ENCODE data around the gene JARID2. TPM values are rescaled to one million over a fixed set of nuclear protein-coding genes. Genes with fewer than 3 reads are reported as not detected.

The JARID2 gene
- total and polyA plus RNA-seq, 7 donors: 1.8 to 7.8 (median 6.1) TPM

GRCh38 chr6:15313367-15313766 lies 67.5 kb downstream of the JARID2 start:
- H3K9me3 ChIP-seq: no peaks in the 10 kb centered on the region
- 49 to 65% methylated on average over 5 of the region's 5 CpGs for WGBS, 2 donors
- peaks cover 0 to 44% (median 42%) of the 10 kb centered on the region in 4 donors for H3K4me1 ChIP-seq
- intact Hi-C loops (cut with DNase I): no loop called here
- no peak overlapping the region for H3K27ac ChIP-seq
- TF ChIP-seq CTCF (IDR thresholded peaks at IDR 0.05) (no peak), POLR2A (IDR thresholded peaks at IDR 0.05) (no peak)
- no peak for DNase-seq
- H3K4me3 ChIP-seq: no peak overlapping the region
- H3K27me3 ChIP-seq: no peaks in the 10 kb centered on the region
- H3K36me3 ChIP-seq: no peaks in the 10 kb centered on the region

- H3K9me3 ChIP-seq: no peaks in the 10 kb centered on the region
- intact Hi-C loops (cut with DNase I): no loop called here
- no peaks in the 10 kb centered on the region for H3K27me3 ChIP-seq
- H3K36me3 ChIP-seq: no peaks in the 10 kb centered on the region
- H3K27ac ChIP-seq: no peak overlapping the region
- no peak overlapping the region for H3K4me3 ChIP-seq
- no peak for DNase-seq
- peaks cover 0 to 42% (median 36%) of the 10 kb centered on the region in 4 donors for H3K4me1 ChIP-seq
- TF ChIP-seq POLR2A (IDR thresholded peaks at IDR 0.05): no peak
- no peak for TF ChIP-seq POLR2AphosphoS5 (IDR thresholded peaks at IDR 0.05)
- no peak for TF ChIP-seq EP300 (IDR thresholded peaks at IDR 0.05)
- TF ChIP-seq CTCF (IDR thresholded peaks at IDR 0.05): no peak
These were observed 70.9 kb downstream of the JARID2 start for GRCh38 chr6:15316754-15317153.

GRCh38 chr6:15317251-15317650 lies 71.4 kb downstream of the JARID2 start:
- Histone ChIP-seq H3K27ac (no peak overlapping the region), H3K9me3 (no peaks in the 10 kb centered on the region), H3K4me3 (no peak overlapping the region), H3K4me1 (peaks cover 0 to 43% (median 33%) of the 10 kb centered on the region in 4 donors), H3K27me3 (no peaks in the 10 kb centered on the region), H3K36me3 (no peaks in the 10 kb centered on the region)
- TF ChIP-seq POLR2AphosphoS5 (IDR thresholded peaks at IDR 0.05) (no peak), POLR2A (IDR thresholded peaks at IDR 0.05) (no peak), CTCF (IDR thresholded peaks at IDR 0.05) (no peak), EP300 (IDR thresholded peaks at IDR 0.05) (no peak)
- 74 to 92% methylated on average over 4 of the region's 4 CpGs for WGBS, 2 donors
- no peak for DNase-seq
- intact Hi-C loops (cut with DNase I): no loop called here

GRCh38 chr6:15317934-15318902 lies 72.3 kb downstream of the JARID2 start:
- intact Hi-C loops (cut with DNase I): no loop called here
- WGBS, 2 donors: 71 to 73% methylated on average over 9 of the region's 9 CpGs
- H3K27me3 ChIP-seq: no peaks in the 10 kb centered on the region
- no peak for DNase-seq
- TF ChIP-seq POLR2A (IDR thresholded peaks at IDR 0.05): no peak
- no peak for TF ChIP-seq POLR2AphosphoS5 (IDR thresholded peaks at IDR 0.05)
- no peak for TF ChIP-seq CTCF (IDR thresholded peaks at IDR 0.05)
- TF ChIP-seq EP300 (IDR thresholded peaks at IDR 0.05): no peak
- H3K27ac ChIP-seq: no peak overlapping the region
- peaks cover 0 to 42% (median 23%) of the 10 kb centered on the region in 4 donors for H3K4me1 ChIP-seq
- H3K9me3 ChIP-seq: no peaks in the 10 kb centered on the region
- no peaks in the 10 kb centered on the region for H3K36me3 ChIP-seq
- no peak overlapping the region for H3K4me3 ChIP-seq

Data from sigmoid colon (tissue), 7 donors.